Measurements from ENCODE around the gene KRT31.
"Not testable (repeated sequence)": the region's sequence is repeated elsewhere in the genome, so short reads cannot be mapped to it uniquely, and the experiment has no call there.

KRT31 gene

DNA sequence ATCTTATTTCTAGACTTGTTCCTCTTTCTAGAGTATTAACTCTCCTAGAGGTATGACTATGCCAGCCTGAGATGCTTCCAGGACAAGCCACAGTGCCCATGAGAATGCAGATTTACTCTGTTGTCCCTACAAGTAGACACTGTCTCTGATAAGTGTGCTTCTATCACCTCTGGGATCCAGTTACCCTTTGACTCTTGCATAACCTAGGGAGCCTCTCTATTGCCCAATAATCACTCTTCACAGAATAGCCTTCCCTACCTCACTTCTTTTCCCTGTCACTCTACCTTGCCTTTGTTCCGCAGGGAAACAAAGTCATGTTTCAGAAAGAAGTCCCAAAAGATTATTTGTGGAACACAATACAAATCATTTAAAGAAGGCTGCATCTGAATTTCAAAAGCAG lies 13.7 kb downstream of the KRT31 start:
- TF ChIP-seq MYC (IDR thresholded peaks at IDR 0.05; ENCODE audit: low read depth, low read length): no peak
- TF ChIP-seq, protein P1, sequence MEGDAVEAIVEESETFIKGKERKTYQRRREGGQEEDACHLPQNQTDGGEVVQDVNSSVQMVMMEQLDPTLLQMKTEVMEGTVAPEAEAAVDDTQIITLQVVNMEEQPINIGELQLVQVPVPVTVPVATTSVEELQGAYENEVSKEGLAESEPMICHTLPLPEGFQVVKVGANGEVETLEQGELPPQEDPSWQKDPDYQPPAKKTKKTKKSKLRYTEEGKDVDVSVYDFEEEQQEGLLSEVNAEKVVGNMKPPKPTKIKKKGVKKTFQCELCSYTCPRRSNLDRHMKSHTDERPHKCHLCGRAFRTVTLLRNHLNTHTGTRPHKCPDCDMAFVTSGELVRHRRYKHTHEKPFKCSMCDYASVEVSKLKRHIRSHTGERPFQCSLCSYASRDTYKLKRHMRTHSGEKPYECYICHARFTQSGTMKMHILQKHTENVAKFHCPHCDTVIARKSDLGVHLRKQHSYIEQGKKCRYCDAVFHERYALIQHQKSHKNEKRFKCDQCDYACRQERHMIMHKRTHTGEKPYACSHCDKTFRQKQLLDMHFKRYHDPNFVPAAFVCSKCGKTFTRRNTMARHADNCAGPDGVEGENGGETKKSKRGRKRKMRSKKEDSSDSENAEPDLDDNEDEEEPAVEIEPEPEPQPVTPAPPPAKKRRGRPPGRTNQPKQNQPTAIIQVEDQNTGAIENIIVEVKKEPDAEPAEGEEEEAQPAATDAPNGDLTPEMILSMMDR (IDR thresholded peaks at IDR 0.05; ENCODE audit: low read depth, low read length): no peak
- no peak for TF ChIP-seq POLR2A (IDR thresholded peaks at IDR 0.05; ENCODE audit: extremely low read depth, insufficient read length)
- TF ChIP-seq, protein P2, sequence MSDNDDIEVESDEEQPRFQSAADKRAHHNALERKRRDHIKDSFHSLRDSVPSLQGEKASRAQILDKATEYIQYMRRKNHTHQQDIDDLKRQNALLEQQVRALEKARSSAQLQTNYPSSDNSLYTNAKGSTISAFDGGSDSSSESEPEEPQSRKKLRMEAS (IDR thresholded peaks at IDR 0.05; ENCODE audit: low read depth, low read length): no peak
- no peak overlapping the region for H3K4me3 ChIP-seq (ENCODE audit: low read depth, low read length)
- peak; percentile 17 for DNase-seq (ENCODE audit: low read depth)

DNA sequence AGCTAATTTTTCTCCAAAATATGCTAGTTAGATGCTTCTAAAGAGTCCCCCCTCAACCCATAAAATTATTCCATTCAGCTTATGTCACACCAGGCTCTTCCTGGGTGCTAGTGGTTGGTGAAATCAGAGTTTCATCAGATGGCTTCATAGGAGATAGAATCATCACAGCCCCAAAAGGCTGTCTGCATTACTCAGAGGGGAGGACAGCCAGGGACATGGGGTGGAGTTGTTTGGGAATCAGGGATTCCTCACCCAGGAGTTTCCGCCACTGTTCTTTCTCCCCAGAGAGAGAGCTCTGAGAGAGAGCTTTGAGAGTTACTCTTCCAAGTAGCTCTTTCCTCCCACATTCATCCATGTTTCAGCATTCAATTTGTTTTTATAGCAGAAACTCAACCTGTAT lies 15.0 kb downstream of the KRT31 start:
- no peak overlapping the region for H3K4me3 ChIP-seq (ENCODE audit: low read depth, low read length)
- DNase-seq (ENCODE audit: low read depth): no peak
- TF ChIP-seq, protein P1 (IDR thresholded peaks at IDR 0.05; ENCODE audit: low read depth, low read length): no peak
- TF ChIP-seq POLR2A (IDR thresholded peaks at IDR 0.05; ENCODE audit: extremely low read depth, insufficient read length): no peak
- no peak for TF ChIP-seq MYC (IDR thresholded peaks at IDR 0.05; ENCODE audit: low read depth, low read length)
- TF ChIP-seq, protein P2 (IDR thresholded peaks at IDR 0.05; ENCODE audit: low read depth, low read length): no peak

DNA sequence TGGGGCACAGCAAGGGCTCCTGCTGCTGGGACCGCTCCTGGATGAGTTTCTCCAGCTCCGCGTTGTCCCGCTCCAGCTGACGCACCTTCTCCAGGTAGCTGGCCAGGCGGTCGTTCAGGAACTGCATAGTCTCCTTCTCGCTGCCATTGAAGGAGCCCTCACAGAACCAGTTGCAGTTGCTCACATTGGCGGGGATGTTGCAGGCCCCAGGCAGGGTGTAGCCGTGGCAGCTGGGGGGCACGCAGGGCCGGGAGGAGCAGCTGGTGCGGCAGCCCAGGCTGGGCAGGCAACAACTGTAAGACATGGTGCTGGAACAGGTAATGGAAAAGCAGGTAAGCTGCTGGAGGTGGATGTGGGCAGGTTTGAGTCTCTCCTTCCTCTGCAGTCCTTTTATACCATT lies 15.5 kb downstream of the KRT31 start, which contains the start of gene KRT34:
Gene KRT34 (minus strand): TSS at position 364 of the 400 bp plus-strand sequence. CDS start 60 bp downstream, at position 304.
- H3K4me3 ChIP-seq (ENCODE audit: low read depth, low read length); DNase-seq (ENCODE audit: low read depth): not testable (repeated sequence)

DNA sequence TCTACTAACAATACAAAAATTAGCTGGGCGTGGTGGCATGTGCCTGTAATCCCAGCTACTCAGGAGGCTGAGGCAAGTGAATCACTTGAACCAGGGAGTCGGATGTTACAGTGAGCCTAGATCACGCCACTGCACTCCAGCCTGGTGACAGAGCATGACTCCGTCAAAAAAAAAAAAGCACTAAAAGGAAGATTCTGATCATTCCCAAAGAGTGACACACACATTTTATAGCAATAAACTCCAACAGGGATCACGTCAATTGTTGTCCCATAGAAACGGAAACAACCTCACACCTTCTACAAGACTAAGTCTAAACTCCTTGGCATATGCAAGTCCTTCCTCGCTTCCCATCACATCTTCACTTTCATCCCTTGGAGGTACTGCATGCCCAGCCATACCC lies 17.3 kb downstream of the KRT31 start:
- DNase-seq (ENCODE audit: low read depth); H3K4me3 ChIP-seq (ENCODE audit: low read depth, low read length): not testable (repeated sequence)

DNA sequence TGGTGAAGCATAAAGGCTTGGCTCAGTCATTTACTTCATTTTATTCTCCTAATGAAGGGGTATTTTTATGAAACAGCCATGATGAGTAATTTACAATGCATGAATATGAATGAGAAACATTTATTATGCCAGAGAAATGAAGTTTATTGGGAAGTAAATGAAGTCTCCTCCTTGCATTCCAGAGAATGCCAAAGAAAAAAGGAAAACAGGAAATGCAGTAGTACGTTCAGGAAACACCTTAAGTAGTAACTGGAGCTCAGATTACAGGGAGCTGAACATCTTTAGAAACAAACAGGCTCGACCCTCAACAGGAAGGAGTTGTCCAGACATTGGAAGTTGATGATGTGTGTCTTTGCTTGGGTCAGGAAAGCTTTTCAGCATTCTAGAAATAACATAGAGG lies 19.9 kb downstream of the KRT31 start:
- no peak overlapping the region for H3K4me3 ChIP-seq (ENCODE audit: low read depth, low read length)
- TF ChIP-seq, protein P1 (IDR thresholded peaks at IDR 0.05; ENCODE audit: low read depth, low read length): no peak
- TF ChIP-seq, protein P2 (IDR thresholded peaks at IDR 0.05; ENCODE audit: low read depth, low read length): no peak
- no peak for TF ChIP-seq MYC (IDR thresholded peaks at IDR 0.05; ENCODE audit: low read depth, low read length)
- no peak for DNase-seq (ENCODE audit: low read depth)

DNA sequence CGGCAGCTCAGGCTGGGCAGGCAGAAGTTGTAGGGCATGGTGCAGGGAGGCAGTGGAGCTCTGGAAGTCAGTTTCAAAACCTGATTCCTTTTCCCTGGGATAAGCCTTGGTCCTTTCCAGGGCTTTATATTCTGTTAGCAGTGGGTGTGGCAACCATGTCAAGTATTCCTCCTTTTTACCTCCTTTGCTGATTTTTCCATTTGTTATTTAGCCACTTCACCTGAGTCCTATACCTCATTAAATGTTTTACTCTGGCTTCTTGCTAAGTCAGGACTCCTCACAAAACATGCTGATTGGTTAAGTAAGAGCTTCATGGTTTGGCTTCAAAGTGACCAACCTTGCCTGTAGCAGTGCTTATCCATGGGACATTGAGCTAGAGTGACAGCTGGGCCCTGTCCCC lies 27.7 kb downstream of the KRT31 start, which contains the start of gene KRT33B:
Gene KRT33B (minus strand): TSS at position 101 of the 400 bp plus-strand sequence. CDS start 63 bp downstream, at position 38.
- H3K4me3 ChIP-seq (ENCODE audit: low read depth, low read length): no peak within 1 kb of the TSS
- no peak for DNase-seq (ENCODE audit: low read depth)
- TF ChIP-seq, protein P2 (IDR thresholded peaks at IDR 0.05; ENCODE audit: low read depth, low read length): no peak
- TF ChIP-seq POLR2A (IDR thresholded peaks at IDR 0.05; ENCODE audit: extremely low read depth, insufficient read length): no peak
- TF ChIP-seq, protein P1 (IDR thresholded peaks at IDR 0.05; ENCODE audit: low read depth, low read length): no peak
- no peak for TF ChIP-seq MYC (IDR thresholded peaks at IDR 0.05; ENCODE audit: low read depth, low read length)

DNA sequence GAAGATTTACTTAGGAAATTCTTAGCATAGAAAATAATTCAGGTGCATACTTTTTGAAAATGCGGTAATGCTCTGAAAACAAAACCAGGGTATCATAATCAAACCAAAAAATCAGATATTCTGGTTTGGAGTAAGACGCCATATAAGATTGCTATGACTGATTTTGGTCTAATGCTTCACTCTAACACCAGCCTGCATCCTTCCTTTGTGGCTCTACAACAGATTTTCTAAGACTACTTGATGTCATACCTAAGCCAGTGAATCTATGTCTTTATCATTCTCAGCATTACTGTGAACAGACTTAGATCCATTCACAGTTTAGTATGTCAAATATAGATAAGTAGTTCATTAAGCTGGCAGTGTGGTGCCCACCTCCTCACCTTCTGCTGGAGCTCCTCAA lies 28.4 kb downstream of the KRT31 start:
- TF ChIP-seq MYC (IDR thresholded peaks at IDR 0.05; ENCODE audit: low read depth, low read length): no peak
- TF ChIP-seq POLR2A (IDR thresholded peaks at IDR 0.05; ENCODE audit: extremely low read depth, insufficient read length): no peak
- TF ChIP-seq, protein P1 (IDR thresholded peaks at IDR 0.05; ENCODE audit: low read depth, low read length): no peak
- TF ChIP-seq, protein P2 (IDR thresholded peaks at IDR 0.05; ENCODE audit: low read depth, low read length): no peak
- no peak overlapping the region for H3K4me3 ChIP-seq (ENCODE audit: low read depth, low read length)
- DNase-seq (ENCODE audit: low read depth): no peak
